ENCODE measurements around the gene FKBP1A. TPM values are rescaled to one million over a fixed set of nuclear protein-coding genes. Genes with fewer than 3 reads are reported as not detected.
"Not testable (repeated sequence)": the region's sequence is repeated elsewhere in the genome, so short reads cannot be mapped to it uniquely, and the experiment has no call there.

The FKBP1A gene
- total RNA-seq, 1 experiment from 2014 or later, result 132 TPM

DNA sequence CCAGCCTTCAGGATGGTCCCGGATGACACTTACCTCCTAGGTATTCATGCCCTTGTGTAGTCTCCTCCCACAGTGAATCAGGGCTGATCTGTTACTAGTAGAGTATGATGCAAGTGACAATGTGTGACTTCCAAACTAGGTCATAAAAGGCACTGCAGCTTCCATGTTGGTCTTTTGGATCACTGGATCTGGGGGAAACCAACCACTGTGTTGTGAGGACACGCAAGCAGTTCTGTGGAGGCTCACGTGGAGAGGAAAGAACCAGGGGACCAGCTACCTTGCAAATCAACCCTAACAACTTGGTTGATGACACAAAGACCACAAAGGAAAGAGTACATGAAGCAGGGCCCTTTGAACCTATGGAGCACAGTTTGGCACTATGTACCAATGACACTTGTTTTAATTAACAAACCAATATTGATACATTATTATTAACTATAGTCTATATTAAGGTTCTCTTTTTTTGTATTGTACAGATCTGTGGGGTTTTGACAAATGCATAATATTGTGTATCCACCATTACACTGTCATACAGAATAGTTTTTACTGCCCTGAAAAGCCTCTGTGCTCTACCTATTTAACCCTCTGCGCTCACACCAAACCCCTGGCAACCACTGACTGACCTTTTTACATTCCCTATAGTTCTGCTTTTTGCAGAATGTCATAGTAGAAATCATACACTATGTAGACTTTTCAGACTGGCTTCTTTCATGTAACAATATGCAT is 47.7 kb downstream of the FKBP1A start:
- Histone ChIP-seq H3K27me3 (ENCODE audit: control insufficient read depth, insufficient read depth, low read length) (no peaks in the 10 kb centered on the region), H3K36me3 (replicated peaks; ENCODE audit: control insufficient read depth, insufficient read depth, low read length) (no peaks in the 10 kb centered on the region), H3K4me3 (ENCODE audit: insufficient read depth, low read depth, low read length) (no peak overlapping the region)
- no peak for DNase-seq

DNA sequence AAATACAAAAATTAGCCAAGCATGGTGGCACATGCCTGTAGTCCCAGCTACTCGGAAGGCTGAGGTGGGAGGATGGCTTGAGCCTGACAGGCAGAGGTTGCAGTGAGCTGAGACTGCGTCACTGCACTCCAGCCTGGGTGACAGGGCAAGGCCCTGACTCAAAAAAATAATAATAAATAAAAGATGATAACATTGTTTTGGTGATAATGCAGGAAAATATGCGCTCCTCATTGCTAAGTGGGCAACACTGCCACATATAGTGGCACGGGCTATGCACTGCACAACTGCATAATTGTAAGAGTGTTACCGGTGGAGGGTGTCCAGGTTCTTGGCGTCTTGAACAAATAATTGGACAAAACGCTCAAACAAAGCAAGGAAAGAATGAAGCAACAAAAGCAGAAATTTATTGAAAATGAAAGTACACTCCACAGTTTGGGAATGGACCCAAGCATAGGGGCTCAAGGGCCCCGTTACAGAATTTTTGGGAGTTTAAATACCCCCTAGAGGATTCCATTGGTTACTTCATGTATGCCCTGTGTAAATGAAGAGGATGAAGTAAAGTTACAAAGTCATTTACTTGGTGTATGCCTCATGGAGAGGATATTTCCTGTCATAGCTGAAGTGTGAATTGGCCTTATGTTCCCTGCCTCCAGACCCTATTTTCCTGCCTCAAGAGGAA is 49.3 kb downstream of the FKBP1A start:
- H3K27me3 ChIP-seq (ENCODE audit: control insufficient read depth, insufficient read depth, low read length); H3K4me3 ChIP-seq (ENCODE audit: insufficient read depth, low read depth, low read length); DNase-seq; H3K36me3 ChIP-seq (replicated peaks; ENCODE audit: control insufficient read depth, insufficient read depth, low read length): not testable (repeated sequence)

DNA sequence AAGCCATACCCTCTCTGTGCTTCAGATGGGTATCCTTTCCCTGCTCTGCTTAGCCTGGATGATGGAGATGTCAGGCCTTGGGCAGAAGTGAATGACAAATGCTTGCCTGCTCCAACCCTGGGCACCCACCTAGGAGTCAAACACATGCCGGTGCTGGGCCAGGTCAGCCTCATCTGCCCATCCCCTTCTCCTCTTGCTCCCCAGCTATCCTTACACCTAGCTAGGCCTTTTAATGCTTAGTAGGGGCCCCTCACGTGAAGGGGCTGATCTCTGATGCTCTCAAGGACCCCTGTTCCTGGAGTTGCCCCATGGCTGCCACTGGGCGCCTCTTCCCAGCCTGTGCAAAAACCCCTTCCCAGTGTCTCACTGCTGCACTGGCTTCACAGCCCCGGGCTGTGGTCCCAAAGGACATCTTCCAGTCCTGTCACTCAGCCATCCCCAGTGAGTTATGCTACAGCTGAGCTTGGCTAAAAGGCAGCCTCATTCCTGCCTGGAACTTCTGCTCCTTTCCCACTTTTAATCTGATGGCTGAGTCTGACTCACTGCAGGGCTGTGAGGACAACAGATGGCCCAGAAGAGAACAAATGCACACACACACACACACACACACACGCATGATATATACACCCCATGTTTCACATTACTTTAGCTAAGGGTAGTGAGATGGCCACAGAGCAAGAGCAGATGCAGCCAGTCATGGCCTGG is 51.1 kb downstream of the FKBP1A start:
- DNase-seq, result no peak
- no peaks in the 10 kb centered on the region for H3K36me3 ChIP-seq (replicated peaks; ENCODE audit: control insufficient read depth, insufficient read depth, low read length)
- no peaks in the 10 kb centered on the region for H3K27me3 ChIP-seq (ENCODE audit: control insufficient read depth, insufficient read depth, low read length)
- no peak overlapping the region for H3K4me3 ChIP-seq (ENCODE audit: insufficient read depth, low read depth, low read length)

DNA sequence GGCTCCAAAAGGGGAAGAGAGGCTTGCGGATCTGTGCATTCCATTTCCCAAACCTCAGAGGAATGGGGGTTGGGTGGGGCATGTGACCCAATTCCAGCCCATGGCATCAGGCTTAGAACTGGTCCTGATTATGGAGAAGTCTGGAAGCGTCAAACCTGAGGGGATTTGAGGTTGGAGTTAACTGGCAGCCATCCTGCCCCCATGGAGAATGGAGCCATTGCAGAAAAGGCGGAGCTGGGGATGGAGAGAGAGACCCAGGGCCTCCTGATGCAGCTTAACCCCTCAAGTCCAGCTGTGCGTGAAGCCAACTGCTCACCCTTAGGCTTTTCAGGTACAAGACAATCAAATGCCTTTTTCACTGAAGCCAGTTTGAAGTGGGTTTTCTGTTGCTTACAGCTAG is 54.1 kb downstream of the FKBP1A start:
- Histone ChIP-seq H3K36me3 (replicated peaks; ENCODE audit: control insufficient read depth, insufficient read depth, low read length) (no peaks in the 10 kb centered on the region), H3K4me3 (ENCODE audit: insufficient read depth, low read depth, low read length) (no peak overlapping the region), H3K27me3 (ENCODE audit: control insufficient read depth, insufficient read depth, low read length) (no peaks in the 10 kb centered on the region)
- no peak for DNase-seq

DNA sequence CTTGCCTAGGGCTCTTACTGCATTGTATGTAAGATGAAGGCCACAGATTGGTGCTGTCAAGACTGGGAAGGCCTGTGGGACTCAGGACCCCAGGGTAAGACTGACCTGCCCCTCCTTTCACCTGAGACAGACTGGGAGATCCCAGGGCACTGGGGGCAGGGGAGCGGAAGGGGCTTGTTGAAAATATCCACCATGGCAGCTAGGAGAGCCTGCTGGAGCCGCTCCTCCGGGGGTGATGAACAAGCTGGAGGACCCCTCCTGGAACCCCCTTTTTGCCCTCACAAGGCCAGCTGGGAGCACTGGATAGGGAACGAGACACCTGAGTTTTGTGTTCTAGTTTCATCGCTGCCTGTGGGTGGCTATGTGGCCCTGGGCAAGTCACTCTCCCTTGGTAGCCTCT is 54.8 kb downstream of the FKBP1A start:
- Histone ChIP-seq H3K36me3 (replicated peaks; ENCODE audit: control insufficient read depth, insufficient read depth, low read length) (no peaks in the 10 kb centered on the region; the same call in 1 of the 2 replicates), H3K4me3 (ENCODE audit: insufficient read depth, low read depth, low read length) (no peak overlapping the region), H3K27me3 (ENCODE audit: control insufficient read depth, insufficient read depth, low read length) (no peaks in the 10 kb centered on the region)
- DNase-seq, result no peak

DNA sequence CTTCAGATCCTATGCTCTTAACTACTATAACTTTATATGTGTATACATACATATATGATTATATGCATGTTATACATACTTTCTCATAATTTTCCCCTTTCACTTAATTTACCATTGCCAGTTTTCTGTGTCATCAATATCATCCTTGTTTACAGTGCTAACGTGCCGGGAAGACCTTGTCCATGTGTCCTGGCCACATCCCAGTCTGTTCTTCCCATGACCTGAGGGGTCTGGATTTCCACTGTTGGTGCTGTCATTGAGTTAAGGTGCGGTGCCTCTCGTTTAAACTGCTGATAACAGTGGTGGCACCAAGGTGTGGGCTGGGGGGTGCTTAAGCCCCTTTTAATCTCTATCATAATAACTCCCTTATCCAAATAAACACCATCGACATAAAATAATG is 55.4 kb downstream of the FKBP1A start:
- no peak for DNase-seq
- no peak overlapping the region for H3K4me3 ChIP-seq (ENCODE audit: insufficient read depth, low read depth, low read length)
- H3K27me3 ChIP-seq (ENCODE audit: control insufficient read depth, insufficient read depth, low read length), result no peaks in the 10 kb centered on the region
- H3K36me3 ChIP-seq (replicated peaks; ENCODE audit: control insufficient read depth, insufficient read depth, low read length), result peaks cover 3% of the 10 kb centered on the region; the same call in 1 of the 2 replicates

DNA sequence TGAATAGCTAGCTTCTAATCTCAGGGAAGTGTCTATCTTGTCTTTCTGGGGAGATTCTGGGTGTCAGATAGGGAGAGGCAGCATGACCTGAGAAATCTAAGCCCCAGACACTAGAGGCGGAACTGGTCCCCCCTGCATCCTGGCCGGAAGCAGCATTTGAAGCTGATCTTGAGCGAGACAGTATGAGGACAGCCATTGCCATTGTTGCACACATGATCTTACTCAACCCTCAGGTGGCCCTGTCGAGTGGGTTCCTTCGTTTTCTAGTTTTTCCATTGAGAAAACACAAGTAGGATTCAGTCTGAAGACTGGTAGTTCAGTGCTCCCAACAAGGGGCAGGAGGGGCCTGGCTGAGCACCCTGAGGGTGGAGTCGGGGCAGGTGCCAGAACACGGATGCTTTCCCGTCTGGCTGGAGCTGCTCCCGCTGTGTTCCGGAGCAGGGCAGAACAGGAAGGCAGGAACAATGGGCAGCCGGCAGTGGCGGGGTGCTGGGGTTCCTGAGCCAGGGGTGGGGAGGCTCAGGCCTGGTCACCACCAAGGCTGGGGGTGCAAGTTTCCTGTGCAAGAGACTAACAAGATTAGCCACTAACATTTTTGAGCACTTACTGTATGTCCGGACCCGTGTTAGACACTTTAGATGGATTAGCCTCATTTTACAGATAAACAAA is 56.0 kb downstream of the FKBP1A start:
- Histone ChIP-seq H3K36me3 (replicated peaks; ENCODE audit: control insufficient read depth, insufficient read depth, low read length) (peaks cover 3% of the 10 kb centered on the region; the same call in 1 of the 2 replicates), H3K27me3 (ENCODE audit: control insufficient read depth, insufficient read depth, low read length) (no peaks in the 10 kb centered on the region), H3K4me3 (ENCODE audit: insufficient read depth, low read depth, low read length) (no peak overlapping the region)
- DNase-seq, result no peak

DNA sequence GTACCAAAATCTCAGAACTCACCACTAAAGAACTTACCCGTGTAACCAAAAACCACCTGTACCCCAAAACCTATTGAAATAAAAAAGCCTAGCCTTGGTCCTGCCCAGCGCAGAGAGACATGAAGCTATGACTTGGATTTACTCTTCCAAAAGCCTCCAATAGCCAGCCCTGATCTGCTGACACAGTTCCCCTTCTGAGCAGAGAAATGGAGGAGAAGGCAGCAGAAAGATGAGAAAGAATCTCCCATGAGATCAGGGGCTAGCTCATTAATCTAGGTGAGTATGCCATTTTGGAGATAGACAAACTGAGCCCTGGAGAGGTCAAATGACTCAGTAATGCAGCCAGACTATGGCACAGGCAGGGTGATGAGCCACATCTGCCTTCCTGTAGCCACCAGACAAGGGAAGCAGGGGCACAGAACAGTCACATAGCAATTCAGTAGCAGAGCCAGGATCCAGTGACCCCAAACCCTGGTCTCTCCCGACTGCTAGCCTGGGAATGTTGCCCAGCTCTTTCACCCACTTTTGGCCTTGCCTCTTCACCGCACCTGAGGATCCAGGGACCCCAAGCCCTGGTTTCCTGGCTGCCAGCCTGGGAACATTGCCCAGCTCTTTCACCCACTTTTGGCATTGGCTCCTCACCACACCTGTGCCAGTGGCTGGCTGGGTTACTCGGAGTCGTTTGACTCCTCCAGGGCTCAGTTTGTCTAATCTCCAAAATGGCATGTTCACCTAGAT is 56.7 kb downstream of the FKBP1A start:
- Histone ChIP-seq H3K27me3 (ENCODE audit: control insufficient read depth, insufficient read depth, low read length) (no peaks in the 10 kb centered on the region), H3K4me3 (ENCODE audit: insufficient read depth, low read depth, low read length) (no peak overlapping the region), H3K36me3 (replicated peaks; ENCODE audit: control insufficient read depth, insufficient read depth, low read length) (peaks cover 3% of the 10 kb centered on the region; the same call in 1 of the 2 replicates)
- DNase-seq, result no peak

DNA sequence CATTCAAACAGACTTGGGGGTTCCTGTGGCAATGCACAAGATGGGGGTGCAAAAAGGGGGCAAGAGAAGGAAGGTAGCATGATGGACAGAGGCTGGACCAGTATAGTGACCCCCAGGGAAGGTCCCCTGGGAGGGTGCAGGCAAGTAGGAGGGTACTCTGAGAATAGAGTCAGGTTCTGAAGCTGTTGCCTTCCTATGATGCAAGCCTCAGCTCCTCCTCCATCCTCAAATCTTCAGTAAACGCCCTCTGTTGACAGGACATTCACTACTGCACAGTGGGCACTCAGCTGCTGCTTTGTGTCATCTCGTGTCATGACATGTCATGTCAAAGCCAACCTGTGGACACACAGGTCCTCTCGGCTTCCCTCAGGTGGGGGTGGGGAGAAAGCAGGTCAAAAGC is 58.1 kb downstream of the FKBP1A start:
- DNase-seq, result no peak
- H3K36me3 ChIP-seq (replicated peaks; ENCODE audit: control insufficient read depth, insufficient read depth, low read length), result peaks cover 3% of the 10 kb centered on the region; the same call in 1 of the 2 replicates

DNA sequence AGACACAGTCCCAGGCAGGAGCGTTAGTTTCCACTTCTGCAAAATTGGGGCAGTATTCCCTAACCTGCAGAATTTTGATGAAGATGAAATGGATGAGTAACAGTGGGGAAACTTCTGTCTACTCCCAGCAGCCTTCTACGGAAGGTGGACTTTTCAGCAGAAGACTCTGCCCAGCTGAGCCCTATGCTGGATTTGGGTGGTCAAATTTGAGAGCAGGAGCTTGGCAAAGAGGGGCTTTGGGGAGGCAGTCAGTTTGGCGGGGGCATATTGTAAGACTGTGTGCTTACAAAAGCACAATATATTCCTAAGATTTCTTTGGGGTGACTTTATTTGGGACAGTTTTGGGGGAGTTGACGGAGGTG is 58.5 kb downstream of the FKBP1A start:
- no peak for DNase-seq
- H3K27me3 ChIP-seq (ENCODE audit: control insufficient read depth, insufficient read depth, low read length), result no peaks in the 10 kb centered on the region
- H3K36me3 ChIP-seq (replicated peaks; ENCODE audit: control insufficient read depth, insufficient read depth, low read length), result peaks cover 3% of the 10 kb centered on the region; the same call in 1 of the 2 replicates
- H3K4me3 ChIP-seq (ENCODE audit: insufficient read depth, low read depth, low read length), result no peak overlapping the region

More for the DNA sequence above, 58.1 kb downstream of the FKBP1A start:
- Histone ChIP-seq H3K27me3 (ENCODE audit: control insufficient read depth, insufficient read depth, low read length) (no peaks in the 10 kb centered on the region), H3K4me3 (ENCODE audit: insufficient read depth, low read depth, low read length) (no peak overlapping the region)

DNA sequence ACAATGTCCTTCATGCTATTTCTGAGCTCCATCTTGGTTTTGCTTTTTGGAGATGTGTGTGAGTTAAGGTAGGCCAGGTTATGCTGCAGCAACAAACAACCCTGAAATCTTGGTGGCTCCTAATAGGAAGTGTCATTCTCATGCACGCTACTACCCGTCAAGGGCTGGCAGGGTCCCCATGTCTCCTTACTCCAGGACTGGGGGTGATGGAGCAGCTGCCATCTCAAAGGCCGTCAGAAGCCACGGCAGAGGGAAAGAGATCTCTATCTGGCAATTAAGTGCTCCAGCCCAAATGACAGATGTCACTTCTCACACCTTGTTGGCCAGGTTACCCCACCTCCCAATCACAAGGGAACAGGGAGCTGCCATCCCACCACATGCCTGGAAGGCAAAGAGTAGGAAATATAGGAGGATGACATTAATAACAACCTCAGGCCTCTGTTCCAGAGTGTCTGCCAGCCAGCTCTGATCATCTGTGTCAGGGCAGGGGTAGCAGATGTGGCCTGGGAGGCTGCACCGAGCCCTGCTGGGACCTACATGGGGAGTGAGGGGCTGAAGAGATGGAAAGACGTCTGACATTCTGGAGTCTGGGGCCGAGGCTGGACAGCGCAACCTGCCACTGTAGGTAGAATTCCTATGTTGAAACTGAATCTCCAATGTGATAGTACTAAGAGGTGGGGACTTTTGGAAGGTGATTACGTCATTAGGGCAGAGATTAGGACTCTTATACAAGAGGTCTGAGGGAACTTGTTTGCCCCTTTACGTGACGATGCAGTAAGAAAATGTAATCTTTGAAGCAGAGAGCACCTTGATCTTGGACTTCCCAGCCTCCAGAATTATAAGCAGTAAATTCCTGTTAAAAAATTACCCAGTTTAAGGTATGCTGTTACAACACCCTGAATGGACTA is 59.1 kb downstream of the FKBP1A start:
- Histone ChIP-seq H3K36me3 (replicated peaks; ENCODE audit: control insufficient read depth, insufficient read depth, low read length) (peaks cover 3% of the 10 kb centered on the region; the same call in 1 of the 2 replicates), H3K4me3 (ENCODE audit: insufficient read depth, low read depth, low read length) (no peak overlapping the region), H3K27me3 (ENCODE audit: control insufficient read depth, insufficient read depth, low read length) (no peaks in the 10 kb centered on the region)
- no peak for DNase-seq

DNA sequence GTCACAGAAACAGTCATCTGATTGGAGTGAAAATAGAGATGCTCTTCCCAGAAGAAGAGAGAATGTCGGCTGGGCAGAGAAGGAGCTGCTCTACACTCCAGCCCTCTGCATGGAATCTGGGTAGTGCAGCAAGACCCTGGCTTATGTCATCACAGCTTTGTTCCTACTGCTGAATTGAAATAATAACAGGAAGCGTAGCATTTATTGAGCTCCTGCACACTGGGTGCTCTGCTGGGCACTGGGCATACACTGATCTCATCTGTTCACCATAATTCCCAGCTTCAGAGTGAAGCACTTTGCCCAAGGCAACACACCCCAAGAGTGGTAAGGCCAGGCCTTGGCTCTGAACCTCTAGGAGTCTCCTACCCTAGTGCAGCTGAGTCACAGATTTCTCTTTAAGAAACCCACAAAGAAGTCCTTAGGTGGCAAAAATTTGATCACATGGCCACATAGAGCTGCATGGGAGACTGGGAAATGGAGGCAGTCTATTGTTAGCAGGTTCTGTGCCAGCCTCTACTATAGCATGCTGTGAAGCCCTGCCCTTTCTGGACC is 60.0 kb downstream of the FKBP1A start:
- Histone ChIP-seq H3K4me3 (ENCODE audit: insufficient read depth, low read depth, low read length) (no peak overlapping the region), H3K27me3 (ENCODE audit: control insufficient read depth, insufficient read depth, low read length) (no peaks in the 10 kb centered on the region)
- DNase-seq, result peak; percentile 1

More for the DNA sequence above, 60.0 kb downstream of the FKBP1A start:
- peaks cover 3% of the 10 kb centered on the region; the same call in 1 of the 2 replicates for H3K36me3 ChIP-seq (replicated peaks; ENCODE audit: control insufficient read depth, insufficient read depth, low read length)
